Smooth muscle cell of the brain vasculature (primary cell): ENCODE measurements around the gene GHDC.
A peak's percentile ranks its signal among the peaks of the same experiment; 100 is the strongest.
"Not testable (repeated sequence)": the region's sequence is repeated elsewhere in the genome, so short reads cannot be mapped to it uniquely, and the experiment has no call there.

Experiments
- DNase-seq: peaks from one replicate; pipeline ENCODE4 v3.0.0-alpha.2; 2012; ENCODE audit warnings: low read depth, low spot score

The GHDC gene

GRCh38 chr17:42202696-42203095, 8.4 kb upstream of the GHDC start:
- DNase-seq: no peak

GRCh38 chr17:42202159-42202558, 7.9 kb upstream of the GHDC start:
- DNase-seq: no peak

DNA sequence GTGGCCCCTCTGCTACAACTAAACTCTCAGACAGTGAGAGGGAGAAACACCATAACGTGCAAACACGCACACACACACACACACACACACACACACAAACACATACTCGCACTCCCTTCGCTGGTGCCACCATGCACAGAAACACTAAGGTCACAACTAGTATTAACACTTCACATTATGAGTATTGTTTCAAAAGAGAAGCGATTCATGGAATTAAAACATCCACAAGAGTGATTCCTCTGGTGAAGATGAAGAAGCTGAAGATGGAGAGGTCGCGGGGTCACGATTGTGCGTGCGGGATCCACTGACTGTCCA, 7.1 kb upstream of the GHDC start:
- no peak for DNase-seq

GRCh38 chr17:42200706-42201457, 6.6 kb upstream of the GHDC start:
- no peak for DNase-seq

DNA sequence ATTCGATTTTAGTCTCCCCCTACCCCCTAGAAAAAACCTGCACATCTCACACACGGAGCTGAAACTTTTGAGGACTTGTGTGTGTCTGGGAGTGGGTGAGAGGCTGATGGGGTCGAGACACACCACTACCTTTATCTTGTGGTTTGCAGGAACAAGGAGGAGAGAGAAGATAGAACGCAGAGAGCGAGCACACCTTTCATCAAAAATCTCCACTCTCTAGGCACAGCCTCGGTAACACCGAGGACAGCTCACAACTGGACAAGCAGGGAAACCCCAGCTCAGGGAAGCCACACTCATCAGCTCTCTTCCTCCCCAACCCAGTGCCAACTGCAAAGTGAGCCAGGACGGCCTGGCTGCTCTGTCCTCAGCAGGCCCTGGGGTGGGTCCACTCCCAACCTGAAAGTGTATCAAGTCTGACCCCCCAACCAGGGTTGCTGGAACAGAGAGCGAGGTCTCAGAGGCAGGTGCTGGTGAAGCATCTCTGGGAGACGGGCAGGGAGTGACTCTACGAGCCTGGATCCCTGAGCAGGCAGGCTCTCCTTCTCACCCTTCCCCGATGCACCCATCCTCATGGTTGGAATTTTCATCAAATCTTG, 5.2 kb upstream of the GHDC start:
- no peak for DNase-seq

GRCh38 chr17:42198897-42199296, 4.6 kb upstream of the GHDC start:
- DNase-seq: no peak

DNA sequence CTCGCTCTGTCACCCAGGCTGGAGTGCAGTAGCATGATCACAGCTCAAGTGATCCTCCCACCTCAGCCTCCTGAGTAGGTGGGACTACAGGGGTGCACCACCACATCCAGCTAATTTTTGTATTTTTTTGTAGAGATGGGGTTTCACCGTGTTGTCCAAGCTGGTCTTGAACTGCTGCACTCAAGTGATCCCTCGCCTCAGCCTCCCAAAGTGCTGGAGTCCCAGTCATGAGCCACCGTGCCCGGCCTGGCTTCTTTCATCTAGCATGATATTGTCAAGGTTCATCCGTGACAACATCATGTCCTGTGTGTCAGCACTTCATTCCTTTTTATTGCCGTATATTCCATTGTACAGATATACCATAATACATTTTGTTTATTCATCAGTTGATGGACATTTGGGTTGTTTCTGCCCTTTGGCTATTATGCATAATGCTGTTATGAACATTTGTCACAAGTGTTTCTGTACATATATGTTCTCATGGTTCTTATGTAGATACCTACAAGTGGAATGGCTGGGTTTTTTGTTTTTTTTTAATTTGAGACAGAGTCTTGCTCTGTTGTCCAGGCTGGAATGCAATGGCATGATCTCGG, 3.4 kb upstream of the GHDC start:
- no peak for DNase-seq

GRCh38 chr17:42193216-42193968, 902 bp downstream of the GHDC start:
- no peak for DNase-seq

- DNase-seq: no peak
Measured at GRCh38 chr17:42192189-42193126, 1.8 kb downstream of the GHDC start.

DNA sequence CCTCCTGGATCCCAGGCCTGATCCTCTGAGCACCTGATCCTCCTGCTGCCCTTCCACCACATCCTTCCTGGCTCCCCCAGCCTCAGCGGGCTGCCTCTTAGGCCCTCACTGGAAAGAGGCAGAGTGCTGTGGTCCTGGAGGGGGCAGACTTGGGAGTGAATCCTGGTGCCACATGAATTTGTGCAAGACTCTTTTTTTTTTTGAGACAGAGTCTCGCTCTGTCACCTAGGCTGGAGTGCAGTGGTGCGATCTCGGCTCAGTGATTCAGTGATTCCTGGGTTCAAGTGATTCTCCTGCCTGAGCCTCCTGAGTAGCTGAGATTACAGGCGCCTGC, 3.1 kb downstream of the GHDC start:
- DNase-seq: no peak

- no peak for DNase-seq
Measured at GRCh38 chr17:42190491-42191274, 3.6 kb downstream of the GHDC start.

GRCh38 chr17:42189651-42189965, 4.7 kb downstream of the GHDC start:
- DNase-seq: no peak

GRCh38 chr17:42188749-42189650, 5.3 kb downstream of the GHDC start:
- no peak for DNase-seq

GRCh38 chr17:42187833-42188232, 6.5 kb downstream of the GHDC start:
- no peak for DNase-seq

- not testable (repeated sequence) for DNase-seq
Measured at GRCh38 chr17:42186191-42186590, 8.1 kb downstream of the GHDC start.

GRCh38 chr17:42185621-42185930, 8.7 kb downstream of the GHDC start:
- DNase-seq: no peak

- no peak for DNase-seq
Measured at GRCh38 chr17:42184713-42185620, 9.3 kb downstream of the GHDC start, which contains the start of gene HCRT. Gene HCRT, minus strand, starts transcription at chr17:42185452. Its CDS starts 87 bp downstream, at chr17:42185365.

- peak; percentile 17 for DNase-seq
Measured at GRCh38 chr17:42183741-42184711, 10.3 kb downstream of the GHDC start.
